Mesenchymal stem cell (in vitro differentiated cells and primary cell): ENCODE measurements around the gene TNFAIP8L3.

Experiments used
- DNase-seq: peaks from one replicate; pipeline ENCODE4 v3.0.0-alpha.2; 2013
- H2AFZ ChIP-seq: one replicate; pipeline ENCODE4 v1.6.1; 2013; ENCODE audit warnings: low read depth, mild to moderate bottlenecking, control low read depth, inconsistent platforms, low read length, moderate library complexity
- H2AK5ac ChIP-seq: 2 replicates; pipeline ENCODE4 v1.6.1; 2013; ENCODE audit warnings: low read length, moderate library complexity, mild to moderate bottlenecking, inconsistent platforms; ENCODE audit not compliant: severe bottlenecking
- H2BK120ac ChIP-seq: one replicate; pipeline ENCODE4 v1.6.1; 2013; ENCODE audit warnings: low read depth, mild to moderate bottlenecking, inconsistent platforms, low read length, moderate library complexity
- H2BK12ac ChIP-seq, 2 experiments: one replicate each; pipeline ENCODE4 v1.6.1; 2013; ENCODE audit warnings: inconsistent platforms in 2 of 2, low read length in 2 of 2, mild to moderate bottlenecking in 2 of 2, moderate library complexity in 2 of 2, control low read depth in 1 of 2
- H2BK15ac ChIP-seq: one replicate; pipeline ENCODE4 v1.6.1; 2013; ENCODE audit warnings: mild to moderate bottlenecking, low read depth, inconsistent platforms; ENCODE audit not compliant: poor library complexity, severe bottlenecking
- H2BK5ac ChIP-seq: 2 replicates; pipeline ENCODE4 v1.6.1; 2013; ENCODE audit warnings: low read depth, mild to moderate bottlenecking, low read length, control low read depth, inconsistent platforms; ENCODE audit not compliant: poor library complexity, severe bottlenecking
- H3K14ac ChIP-seq, 2 experiments: one replicate each; pipeline ENCODE4 v1.6.1; 2013; ENCODE audit warnings: inconsistent platforms in 2 of 2, low read length in 2 of 2, control low read depth in 1 of 2, mild to moderate bottlenecking in 1 of 2, moderate library complexity in 1 of 2
- H3K18ac ChIP-seq, 2 experiments: one replicate each; pipeline ENCODE4 v1.6.1; 2013; ENCODE audit warnings: inconsistent platforms in 2 of 2, low read length in 2 of 2, control low read depth in 1 of 2, low read depth in 1 of 2, mild to moderate bottlenecking in 1 of 2
- H3K23ac ChIP-seq, 2 experiments: one replicate each; pipeline ENCODE4 v1.6.1; 2013; ENCODE audit warnings: inconsistent platforms in 2 of 2, low read length in 2 of 2, mild to moderate bottlenecking in 2 of 2, moderate library complexity in 2 of 2, control low read depth in 1 of 2
- H3K27ac ChIP-seq: 2 replicates; pipeline ENCODE4 v1.5.1; 2013; ENCODE audit warnings: mild to moderate bottlenecking, moderate library complexity, low read length, control low read depth, inconsistent platforms; ENCODE audit not compliant: poor library complexity, severe bottlenecking
- H3K27me3 ChIP-seq, 2 experiments: 2 replicates each; pipeline versions ENCODE4 v1.6.1 to v1.7.0; 2013; ENCODE audit warnings: low read length in 2 of 2, mild to moderate bottlenecking in 2 of 2, moderate library complexity in 2 of 2, control low read depth in 1 of 2, inconsistent platforms in 1 of 2; ENCODE audit not compliant: control insufficient read depth in 1 of 2, insufficient read depth in 1 of 2
- H3K36me3 ChIP-seq, 2 experiments: 2 replicates each; pipeline versions ENCODE4 v1.6.1 to v1.7.0; 2013; ENCODE audit warnings: low read length in 2 of 2, control low read depth in 1 of 2, inconsistent platforms in 1 of 2, low read depth in 1 of 2, mild to moderate bottlenecking in 1 of 2; ENCODE audit not compliant: insufficient read depth in 2 of 2, control insufficient read depth in 1 of 2
- H3K4ac ChIP-seq, 2 experiments: one replicate each; pipeline ENCODE4 v1.6.1; 2013; ENCODE audit warnings: inconsistent platforms in 2 of 2, low read length in 2 of 2, mild to moderate bottlenecking in 2 of 2, moderate library complexity in 2 of 2, control low read depth in 1 of 2, low read depth in 1 of 2
- H3K4me1 ChIP-seq: 2 replicates; pipeline ENCODE4 v1.6.1; 2013; ENCODE audit warnings: low read depth, low read length, control low read depth; ENCODE audit not compliant: control insufficient read depth, insufficient read depth
- H3K4me2 ChIP-seq: 2 replicates; pipeline ENCODE4 v1.6.1; 2013; ENCODE audit warnings: low read length, mild to moderate bottlenecking, inconsistent platforms; ENCODE audit not compliant: poor library complexity, severe bottlenecking
- H3K4me3 ChIP-seq, 2 experiments: 2 replicates each; pipeline versions ENCODE4 v1.5.1 to v1.7.0; 2013; ENCODE audit warnings: low read length in 2 of 2, mild to moderate bottlenecking in 2 of 2, control low read depth in 1 of 2, low read depth in 1 of 2; ENCODE audit not compliant: insufficient read depth in 1 of 2
- H3K79me1 ChIP-seq: replicated peaks from 2 replicates; pipeline ENCODE4 v1.6.1; 2013; ENCODE audit warnings: mild to moderate bottlenecking, control low read depth, low read length, inconsistent platforms; ENCODE audit not compliant: poor library complexity, severe bottlenecking
- H3K9ac ChIP-seq: 2 replicates; pipeline ENCODE4 v1.7.0; 2013; ENCODE audit warnings: mild to moderate bottlenecking, low read length, moderate library complexity
- H3K9me3 ChIP-seq: 2 replicates; pipeline ENCODE4 v1.7.0; 2013; ENCODE audit warnings: mild to moderate bottlenecking, low read length; ENCODE audit not compliant: control insufficient read depth
- H4K8ac ChIP-seq: one replicate; pipeline ENCODE4 v1.6.1; 2013; ENCODE audit warnings: inconsistent platforms, mild to moderate bottlenecking, low read length, moderate library complexity
- H4K91ac ChIP-seq: one replicate; pipeline ENCODE4 v1.6.1; 2013; ENCODE audit warnings: mild to moderate bottlenecking, low read length, inconsistent platforms
- WGBS: methylation state at CpG from one replicate; pipeline ENCODE4 v1.1.7; 2013; ENCODE audit warnings: mixed read lengths; 5-methylcytosine and 5-hydroxymethylcytosine counted together

Gene TNFAIP8L3

DNA sequence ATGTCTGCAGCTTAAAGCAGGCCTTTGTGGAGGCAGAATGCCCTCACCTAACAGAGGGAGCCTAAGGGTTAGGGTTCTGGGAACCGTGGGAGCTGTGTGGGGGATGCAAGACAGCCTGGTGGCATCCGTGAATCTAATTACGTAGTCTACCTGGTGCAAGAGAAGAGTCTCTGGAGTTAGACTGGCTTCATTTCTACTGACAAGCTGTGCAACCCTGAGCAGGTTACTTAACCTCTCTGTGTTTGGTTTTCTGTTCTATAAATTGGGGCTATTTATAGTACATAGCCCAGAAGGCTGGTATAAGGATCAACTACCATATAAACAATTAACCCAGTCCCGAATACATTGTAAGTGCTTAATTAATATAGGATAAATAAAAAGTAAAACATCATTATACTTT, 8.3 kb downstream of the TNFAIP8L3 start:
- Histone ChIP-seq H3K27me3 (peaks cover 0 to 32% of the 10 kb centered on the region in 2 experiments), H3K36me3 (no peaks in the 10 kb centered on the region)
- WGBS = 92% methylated on average over 3 of the region's 4 CpGs

DNA sequence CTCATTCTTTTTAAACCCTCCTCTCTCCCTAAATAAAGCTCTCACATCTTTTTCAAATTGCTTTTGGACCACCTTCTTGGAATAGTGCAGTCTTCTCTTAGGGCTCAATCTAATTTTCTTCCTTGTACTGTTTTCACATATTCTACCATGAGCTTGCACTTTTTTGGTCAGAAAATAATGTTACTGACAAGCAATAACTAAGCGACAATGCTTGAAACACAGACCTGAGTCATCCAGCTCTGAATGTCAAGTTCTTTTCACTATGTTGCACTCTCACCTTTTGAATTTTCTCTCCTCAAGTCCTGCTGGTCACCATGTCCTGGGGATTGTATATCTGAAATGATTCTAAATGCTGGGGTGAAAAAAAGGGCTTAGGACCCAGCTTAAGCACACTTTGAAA, 8.9 kb downstream of the TNFAIP8L3 start:
- no peak overlapping the region for H3K4ac ChIP-seq
- no peak overlapping the region for H3K14ac ChIP-seq
- H2AFZ ChIP-seq = no peak overlapping the region
- H3K36me3 ChIP-seq = no peaks in the 10 kb centered on the region
- no peak overlapping the region for H3K27ac ChIP-seq
- H2BK15ac ChIP-seq = no peak overlapping the region
- no peak overlapping the region for H2BK12ac ChIP-seq
- H3K4me2 ChIP-seq = no peak overlapping the region
- no peak overlapping the region for H4K8ac ChIP-seq
- no peak overlapping the region for H3K4me3 ChIP-seq
- H3K9me3 ChIP-seq = no peaks in the 10 kb centered on the region
- no peak overlapping the region for H2AK5ac ChIP-seq
- H3K23ac ChIP-seq = no peak overlapping the region
- H3K9ac ChIP-seq = no peak overlapping the region
- H3K79me1 ChIP-seq = no peaks in the 10 kb centered on the region
- WGBS = 100% methylated on average over 1 of the region's 1 CpG
- H2BK120ac ChIP-seq = no peak overlapping the region
- peaks cover 3% of the 10 kb centered on the region for H3K4me1 ChIP-seq
- no peak overlapping the region for H2BK5ac ChIP-seq
- H3K18ac ChIP-seq = no peak overlapping the region
- no peak overlapping the region for H4K91ac ChIP-seq
- no peak for DNase-seq
- H3K27me3 ChIP-seq = peaks cover 0 to 26% of the 10 kb centered on the region in 2 experiments

More for the DNA sequence above, 8.3 kb downstream of the TNFAIP8L3 start:
- Histone ChIP-seq H3K4me1 (peaks cover 3% of the 10 kb centered on the region), H2BK120ac (no peak overlapping the region), H3K4me3 (no peak overlapping the region), H2BK12ac (no peak overlapping the region), H4K91ac (no peak overlapping the region), H2BK15ac (no peak overlapping the region), H3K14ac (no peak overlapping the region), H3K23ac (no peak overlapping the region), H2AFZ (no peak overlapping the region), H3K4me2 (no peak overlapping the region), H3K18ac (no peak overlapping the region), H4K8ac (no peak overlapping the region), H3K4ac (no peak overlapping the region), H2AK5ac (no peak overlapping the region), H3K9ac (no peak overlapping the region), H2BK5ac (no peak overlapping the region), H3K27ac (no peak overlapping the region), H3K9me3 (no peaks in the 10 kb centered on the region), H3K79me1 (no peaks in the 10 kb centered on the region)
- no peak for DNase-seq

DNA sequence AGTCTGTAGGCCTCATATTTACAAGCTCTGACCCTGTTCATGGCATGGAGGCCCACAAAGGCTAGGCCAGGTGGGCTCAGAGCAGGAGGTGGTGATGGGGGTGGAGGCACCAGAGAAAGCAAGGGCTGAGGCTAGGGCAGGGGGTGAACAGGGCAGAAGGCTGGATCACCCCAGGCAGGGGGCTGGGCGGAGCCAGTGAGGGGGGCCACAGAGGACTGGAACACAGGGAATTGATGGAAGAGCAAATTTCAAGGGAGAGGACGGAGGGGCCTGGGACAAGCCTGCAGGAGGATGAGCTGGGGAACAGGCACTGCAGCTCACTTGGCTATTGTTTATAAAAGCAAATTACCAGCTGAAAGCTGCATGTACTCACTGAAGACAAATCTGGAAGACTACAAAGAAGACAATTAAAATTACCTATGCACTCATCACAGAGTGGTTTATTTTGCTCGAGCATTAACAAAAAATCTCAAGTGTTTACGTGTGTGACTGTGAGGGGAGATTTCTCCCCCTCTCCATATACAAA, 11.0 kb downstream of the TNFAIP8L3 start:
- no peak overlapping the region for H3K27ac ChIP-seq
- H3K79me1 ChIP-seq = no peaks in the 10 kb centered on the region
- H3K27me3 ChIP-seq = peaks cover 0 to 12% of the 10 kb centered on the region in 2 experiments
- WGBS = 100% methylated on average over 1 of the region's 4 CpGs
- peak overlapping the region; percentile 37 for H2AFZ ChIP-seq
- no peak overlapping the region for H3K23ac ChIP-seq
- H3K18ac ChIP-seq = no peak overlapping the region
- H3K4me1 ChIP-seq = peaks cover 3% of the 10 kb centered on the region
- no peak overlapping the region for H2BK15ac ChIP-seq
- H3K4me3 ChIP-seq = no peak overlapping the region
- H3K36me3 ChIP-seq = no peaks in the 10 kb centered on the region
- no peak overlapping the region for H2AK5ac ChIP-seq
- H3K14ac ChIP-seq = no peak overlapping the region
- no peaks in the 10 kb centered on the region for H3K9me3 ChIP-seq
- H3K4me2 ChIP-seq = no peak overlapping the region
- no peak for DNase-seq
- H4K91ac ChIP-seq = no peak overlapping the region
- H3K9ac ChIP-seq = no peak overlapping the region
- peak overlapping the region in 1 of 2 experiments; percentile 75 for H3K4ac ChIP-seq
- no peak overlapping the region for H2BK120ac ChIP-seq
- no peak overlapping the region for H4K8ac ChIP-seq
- no peak overlapping the region for H2BK12ac ChIP-seq
- no peak overlapping the region for H2BK5ac ChIP-seq

DNA sequence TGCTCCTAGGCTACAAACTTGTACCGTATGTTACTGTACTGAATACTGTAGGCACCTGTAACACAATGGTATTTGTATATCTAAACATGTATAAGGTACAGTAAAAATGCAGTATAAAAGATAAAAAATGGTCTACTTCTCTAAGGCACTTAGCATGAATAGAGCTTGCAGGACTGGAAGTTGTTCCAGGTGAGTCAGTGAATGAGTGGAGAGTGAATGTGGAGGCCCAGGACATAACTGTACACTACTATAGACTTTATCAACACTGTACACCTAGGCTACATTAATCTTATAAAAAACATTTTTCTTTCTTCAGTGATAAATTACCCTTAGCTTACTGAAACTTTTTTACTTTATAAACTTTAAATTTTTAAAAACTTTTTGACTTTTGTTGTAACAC, 12.5 kb downstream of the TNFAIP8L3 start:
- Histone ChIP-seq H4K91ac (no peak overlapping the region), H3K4ac (no peak overlapping the region), H3K4me3 (no peak overlapping the region), H3K9ac (no peak overlapping the region), H3K9me3 (no peaks in the 10 kb centered on the region), H2BK5ac (no peak overlapping the region), H4K8ac (no peak overlapping the region), H2BK120ac (no peak overlapping the region), H3K79me1 (no peaks in the 10 kb centered on the region), H3K36me3 (no peaks in the 10 kb centered on the region), H3K27me3 (peaks cover 0 to 8% of the 10 kb centered on the region in 2 experiments), H2BK15ac (no peak overlapping the region), H3K23ac (no peak overlapping the region), H3K18ac (no peak overlapping the region), H2AK5ac (no peak overlapping the region), H3K27ac (no peak overlapping the region), H3K4me2 (no peak overlapping the region), H3K14ac (no peak overlapping the region), H2AFZ (no peak overlapping the region), H2BK12ac (no peak overlapping the region), H3K4me1 (peaks cover 6% of the 10 kb centered on the region)
- no CpG with 5 or more reads among the region's 1 CpG for WGBS
- no peak for DNase-seq
